ENCODE data around the gene PTHLH.

- TF ChIP-seq, protein P1, sequence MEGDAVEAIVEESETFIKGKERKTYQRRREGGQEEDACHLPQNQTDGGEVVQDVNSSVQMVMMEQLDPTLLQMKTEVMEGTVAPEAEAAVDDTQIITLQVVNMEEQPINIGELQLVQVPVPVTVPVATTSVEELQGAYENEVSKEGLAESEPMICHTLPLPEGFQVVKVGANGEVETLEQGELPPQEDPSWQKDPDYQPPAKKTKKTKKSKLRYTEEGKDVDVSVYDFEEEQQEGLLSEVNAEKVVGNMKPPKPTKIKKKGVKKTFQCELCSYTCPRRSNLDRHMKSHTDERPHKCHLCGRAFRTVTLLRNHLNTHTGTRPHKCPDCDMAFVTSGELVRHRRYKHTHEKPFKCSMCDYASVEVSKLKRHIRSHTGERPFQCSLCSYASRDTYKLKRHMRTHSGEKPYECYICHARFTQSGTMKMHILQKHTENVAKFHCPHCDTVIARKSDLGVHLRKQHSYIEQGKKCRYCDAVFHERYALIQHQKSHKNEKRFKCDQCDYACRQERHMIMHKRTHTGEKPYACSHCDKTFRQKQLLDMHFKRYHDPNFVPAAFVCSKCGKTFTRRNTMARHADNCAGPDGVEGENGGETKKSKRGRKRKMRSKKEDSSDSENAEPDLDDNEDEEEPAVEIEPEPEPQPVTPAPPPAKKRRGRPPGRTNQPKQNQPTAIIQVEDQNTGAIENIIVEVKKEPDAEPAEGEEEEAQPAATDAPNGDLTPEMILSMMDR (IDR thresholded peaks at IDR 0.05; ENCODE audit: insufficient read depth, low read length, poor library complexity, severe bottlenecking) = no peak
- TF ChIP-seq EZH2phosphoT487 (conservative IDR thresholded peaks at IDR 0.05; ENCODE audit: low read length) = no peak
Observed at GRCh38 chr12:27937768-27938167, 34.8 kb downstream of the PTHLH start.
